WTC11 (cell line): ENCODE measurements around the gene SVIL. TPM values are rescaled to one million over a fixed set of nuclear protein-coding genes. Genes with fewer than 3 reads are reported as not detected.

Experiments used
- ATAC-seq: fragments of 200-7000 bp; cut with Tn5 transposase; 2 replicates; pipeline ENCODE4 v1.10.0; 2021; ENCODE audit warnings: mild to moderate bottlenecking, moderate library complexity
- CTCF ChIA-PET: fragments of 300-600 bp; sonication (Branson Sonifier 250); formaldehyde crosslinking; loops from one replicate; lab custom pipeline; 2021; ENCODE audit warnings: antibody characterized with exemption; lab: Charles Lee
- POLR2A ChIA-PET: fragments of 350-600 bp; sonication (Branson Sonifier 250); formaldehyde crosslinking; loops from one replicate; lab custom pipeline; 2021; ENCODE audit warnings: antibody characterized with exemption; lab: Charles Lee
- DNase-seq: peaks from one replicate; pipeline ENCODE4 v3.0.0; 2021; ENCODE audit warnings: low spot score
- H3K27ac Mint-ChIP-seq: 2 replicates; pipeline ENCODE4 v1.8.0; 2021; ENCODE audit warnings: mixed read lengths
- H3K27me3 Mint-ChIP-seq: 2 replicates; pipeline ENCODE4 v1.8.0; 2021; ENCODE audit warnings: low read depth, mild to moderate bottlenecking, moderate library complexity, mixed read lengths
- H3K36me3 Mint-ChIP-seq: 2 replicates; pipeline ENCODE4 v1.8.0; 2021; ENCODE audit warnings: mixed read lengths
- H3K4me1 Mint-ChIP-seq: 2 replicates; pipeline ENCODE4 v1.8.0; 2022; ENCODE audit warnings: mixed read lengths
- H3K4me3 Mint-ChIP-seq: 2 replicates; pipeline ENCODE4 v1.8.0; 2021; ENCODE audit warnings: mild to moderate bottlenecking, moderate library complexity, mixed read lengths
- H3K9me3 Mint-ChIP-seq: 2 replicates; pipeline ENCODE4 v1.8.0; 2021; ENCODE audit warnings: mixed read lengths
- ESRRA ChIP-seq: sonication (generic); formaldehyde crosslinking; IDR thresholded peaks from 2 replicates; pipeline ENCODE4 v1.8.1; 2022; ENCODE audit warnings: mild to moderate bottlenecking, missing genetic modification reagents, borderline replicate concordance
- GRHL2 ChIP-seq: fragments of 250-450 bp; sonication (Bioruptor Pico); IDR thresholded peaks from 2 replicates; pipeline ENCODE4 v1.8.0; 2022; ENCODE audit warnings: mild to moderate bottlenecking, moderate library complexity; ENCODE audit not compliant: insufficient replicate concordance, severe bottlenecking
- NFE2L1 ChIP-seq: sonication (generic); formaldehyde crosslinking; IDR thresholded peaks from 2 replicates; pipeline ENCODE4 v1.8.1; 2023; ENCODE audit warnings: missing genetic modification reagents
- NFYB ChIP-seq: sonication (generic); formaldehyde crosslinking; conservative IDR thresholded peaks from 2 replicates; pipeline ENCODE4 v1.8.0; 2022; ENCODE audit warnings: low read depth, missing genetic modification reagents
- NR1H2 ChIP-seq: sonication (generic); formaldehyde crosslinking; IDR thresholded peaks from 2 replicates; pipeline ENCODE4 v1.9.0; 2021; ENCODE audit warnings: mild to moderate bottlenecking, moderate library complexity, missing genetic modification reagents
- SOX15 ChIP-seq: fragments of 250-450 bp; sonication (Bioruptor Pico); IDR thresholded peaks from 2 replicates; pipeline ENCODE4 v1.9.0; 2021; ENCODE audit warnings: mild to moderate bottlenecking
- TEAD1 ChIP-seq: sonication (generic); formaldehyde crosslinking; IDR thresholded peaks from 2 replicates; pipeline ENCODE4 v1.8.0; 2022; ENCODE audit warnings: mild to moderate bottlenecking, missing genetic modification reagents
- TEAD4 ChIP-seq: sonication (generic); formaldehyde crosslinking; IDR thresholded peaks from 2 replicates; pipeline ENCODE4 v1.8.0; 2022; ENCODE audit warnings: mild to moderate bottlenecking, missing genetic modification reagents
- TP53 ChIP-seq: sonication (generic); formaldehyde crosslinking; IDR thresholded peaks from 2 replicates; pipeline ENCODE4 v1.8.1; 2023; ENCODE audit warnings: mild to moderate bottlenecking, missing genetic modification reagents
- ZNF263 ChIP-seq: sonication (generic); formaldehyde crosslinking; IDR thresholded peaks from 2 replicates; pipeline ENCODE4 v1.8.1; 2022; ENCODE audit warnings: low read depth, mild to moderate bottlenecking, moderate library complexity, missing genetic modification reagents
- ZNF317 ChIP-seq: sonication (generic); formaldehyde crosslinking; IDR thresholded peaks from 2 replicates; pipeline ENCODE4 v1.8.1; 2023; ENCODE audit warnings: low read depth, mild to moderate bottlenecking, moderate library complexity, missing genetic modification reagents, borderline replicate concordance
- total RNA-seq: library from RNA; stranded (reverse); gene quantifications from 3 replicates; pipeline ENCODE4 v1.2.3, GENCODE V29; 2021
- TF ChIP-seq, protein P1 (sequence below): fragments of 250-450 bp; sonication (Bioruptor Pico); IDR thresholded peaks from 2 replicates; pipeline ENCODE4 v1.8.0; 2021; ENCODE audit warnings: mild to moderate bottlenecking
- TF ChIP-seq, protein P2 (sequence below): sonication (generic); formaldehyde crosslinking; IDR thresholded peaks from 2 replicates; pipeline ENCODE4 v1.8.1; 2023; ENCODE audit warnings: mild to moderate bottlenecking, missing genetic modification reagents
- TF ChIP-seq, protein P3 (sequence below): sonication (generic); formaldehyde crosslinking; IDR thresholded peaks from 2 replicates; pipeline ENCODE4 v1.8.1; 2023; ENCODE audit warnings: mild to moderate bottlenecking, missing genetic modification reagents, borderline replicate concordance
- TF ChIP-seq, protein P4 (sequence below): sonication (generic); formaldehyde crosslinking; IDR thresholded peaks from 2 replicates; pipeline ENCODE4 v1.8.0; 2022; ENCODE audit warnings: mild to moderate bottlenecking, missing genetic modification reagents
- TF ChIP-seq, protein P5 (sequence below): sonication (generic); formaldehyde crosslinking; IDR thresholded peaks from 2 replicates; pipeline ENCODE4 v1.8.0; 2022; ENCODE audit warnings: missing genetic modification reagents

Gene SVIL
- total RNA-seq, 1 experiment from 2014 or later: 27.1 TPM

DNA sequence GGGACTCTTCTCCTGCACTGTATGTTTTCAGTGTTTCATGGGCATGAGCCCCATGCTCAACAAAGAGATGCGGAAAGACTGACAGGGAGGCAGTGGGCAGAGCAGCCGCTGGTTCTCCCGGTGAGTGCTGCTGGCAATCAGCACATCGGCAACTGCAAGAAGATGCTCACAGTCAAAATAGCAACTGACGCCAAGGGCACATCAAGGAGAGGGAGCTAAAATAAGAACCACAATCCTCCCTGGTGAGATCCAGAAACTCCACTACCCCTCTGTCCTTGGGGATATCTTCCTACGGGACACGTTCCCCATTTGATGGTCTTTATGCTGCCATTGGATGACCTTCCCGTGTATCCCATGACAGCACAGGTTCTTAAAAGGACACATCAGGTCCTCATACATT lies 28.9 kb upstream of the SVIL start:
- ATAC-seq (no peak), DNase-seq (no peak)
- POLR2A ChIA-PET: no interaction called here
- Mint-ChIP-seq H3K4me1 (peaks cover 51% of the 10 kb centered on the region), H3K27ac (peak overlapping the region; percentile 24; the same call in 1 of the 2 replicates), H3K4me3 (no peak overlapping the region), H3K27me3 (no peaks in the 10 kb centered on the region), H3K9me3 (no peaks in the 10 kb centered on the region), H3K36me3 (0 out of 2 replicates have a peak, but pooled peaks cover 2% of the 10 kb centered on the region)
- CTCF ChIA-PET: interaction anchor here (1.1 kb wide), 1 partner anchor 128 kb away, joined by 3 read pairs; no protein-coding TSS in a partner anchor
- no peak for TF ChIP-seq SOX15 (CRISPR knock-in tag)
- TF ChIP-seq, protein P1, sequence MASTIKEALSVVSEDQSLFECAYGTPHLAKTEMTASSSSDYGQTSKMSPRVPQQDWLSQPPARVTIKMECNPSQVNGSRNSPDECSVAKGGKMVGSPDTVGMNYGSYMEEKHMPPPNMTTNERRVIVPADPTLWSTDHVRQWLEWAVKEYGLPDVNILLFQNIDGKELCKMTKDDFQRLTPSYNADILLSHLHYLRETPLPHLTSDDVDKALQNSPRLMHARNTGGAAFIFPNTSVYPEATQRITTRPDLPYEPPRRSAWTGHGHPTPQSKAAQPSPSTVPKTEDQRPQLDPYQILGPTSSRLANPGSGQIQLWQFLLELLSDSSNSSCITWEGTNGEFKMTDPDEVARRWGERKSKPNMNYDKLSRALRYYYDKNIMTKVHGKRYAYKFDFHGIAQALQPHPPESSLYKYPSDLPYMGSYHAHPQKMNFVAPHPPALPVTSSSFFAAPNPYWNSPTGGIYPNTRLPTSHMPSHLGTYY: no peak

DNA sequence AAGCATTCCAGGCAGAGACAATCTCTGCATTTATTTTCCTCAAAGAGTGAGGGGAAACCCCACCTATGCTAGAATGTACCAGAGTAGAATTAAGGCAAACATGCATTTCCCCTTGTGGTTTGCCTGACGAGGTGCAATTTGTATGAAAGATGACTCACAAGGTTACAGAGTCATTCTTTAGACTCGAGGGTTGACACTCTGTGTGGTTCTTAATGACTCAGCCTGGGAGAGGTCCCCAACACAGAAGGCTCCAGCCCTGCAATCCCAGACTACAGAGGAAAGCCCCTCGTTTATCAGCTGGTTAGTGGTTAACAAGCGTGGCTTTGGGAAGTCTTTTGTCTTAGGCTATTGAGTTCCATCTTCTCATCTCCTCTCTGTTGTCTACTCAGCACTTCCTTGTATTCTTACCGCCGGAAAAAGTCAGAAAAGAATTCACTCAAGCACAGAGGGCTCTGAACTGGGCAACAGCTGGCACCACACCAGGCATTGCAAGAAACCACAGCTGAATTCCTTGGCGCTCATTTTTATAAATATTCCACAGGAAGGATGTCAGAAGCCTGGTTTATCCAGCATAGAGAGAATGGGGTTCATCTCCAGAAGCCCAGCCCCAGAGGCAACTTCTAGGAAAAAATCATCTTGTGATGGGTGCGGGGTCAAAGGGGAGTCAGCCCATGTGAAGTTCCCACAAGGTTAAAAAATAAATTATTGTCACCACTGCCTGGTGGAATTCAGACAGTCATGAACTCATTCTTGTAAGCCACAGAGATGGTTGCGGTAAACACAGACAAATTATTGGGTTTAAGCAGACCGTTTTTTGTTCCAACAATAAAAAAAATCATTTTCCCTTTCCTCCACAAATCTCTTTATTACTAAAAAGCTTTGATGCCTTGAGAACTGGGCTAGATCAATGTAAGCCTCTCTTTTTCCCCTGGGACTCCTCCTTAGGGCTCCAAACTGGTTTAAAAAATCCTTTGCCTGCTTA lies 24.5 kb upstream of the SVIL start:
- no peak overlapping the region for H3K4me3 Mint-ChIP-seq
- H3K9me3 Mint-ChIP-seq: peaks cover 19% of the 10 kb centered on the region
- TF ChIP-seq, protein P2, sequence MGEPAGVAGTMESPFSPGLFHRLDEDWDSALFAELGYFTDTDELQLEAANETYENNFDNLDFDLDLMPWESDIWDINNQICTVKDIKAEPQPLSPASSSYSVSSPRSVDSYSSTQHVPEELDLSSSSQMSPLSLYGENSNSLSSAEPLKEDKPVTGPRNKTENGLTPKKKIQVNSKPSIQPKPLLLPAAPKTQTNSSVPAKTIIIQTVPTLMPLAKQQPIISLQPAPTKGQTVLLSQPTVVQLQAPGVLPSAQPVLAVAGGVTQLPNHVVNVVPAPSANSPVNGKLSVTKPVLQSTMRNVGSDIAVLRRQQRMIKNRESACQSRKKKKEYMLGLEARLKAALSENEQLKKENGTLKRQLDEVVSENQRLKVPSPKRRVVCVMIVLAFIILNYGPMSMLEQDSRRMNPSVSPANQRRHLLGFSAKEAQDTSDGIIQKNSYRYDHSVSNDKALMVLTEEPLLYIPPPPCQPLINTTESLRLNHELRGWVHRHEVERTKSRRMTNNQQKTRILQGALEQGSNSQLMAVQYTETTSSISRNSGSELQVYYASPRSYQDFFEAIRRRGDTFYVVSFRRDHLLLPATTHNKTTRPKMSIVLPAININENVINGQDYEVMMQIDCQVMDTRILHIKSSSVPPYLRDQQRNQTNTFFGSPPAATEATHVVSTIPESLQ (CRISPR knock-in tag): no peak
- TF ChIP-seq TEAD4 (CRISPR knock-in tag) (no peak), TP53 (no peak), TEAD1 (CRISPR knock-in tag) (no peak), NR1H2 (CRISPR knock-in tag) (no peak), NFYB (no peak)
- TF ChIP-seq, protein P3, sequence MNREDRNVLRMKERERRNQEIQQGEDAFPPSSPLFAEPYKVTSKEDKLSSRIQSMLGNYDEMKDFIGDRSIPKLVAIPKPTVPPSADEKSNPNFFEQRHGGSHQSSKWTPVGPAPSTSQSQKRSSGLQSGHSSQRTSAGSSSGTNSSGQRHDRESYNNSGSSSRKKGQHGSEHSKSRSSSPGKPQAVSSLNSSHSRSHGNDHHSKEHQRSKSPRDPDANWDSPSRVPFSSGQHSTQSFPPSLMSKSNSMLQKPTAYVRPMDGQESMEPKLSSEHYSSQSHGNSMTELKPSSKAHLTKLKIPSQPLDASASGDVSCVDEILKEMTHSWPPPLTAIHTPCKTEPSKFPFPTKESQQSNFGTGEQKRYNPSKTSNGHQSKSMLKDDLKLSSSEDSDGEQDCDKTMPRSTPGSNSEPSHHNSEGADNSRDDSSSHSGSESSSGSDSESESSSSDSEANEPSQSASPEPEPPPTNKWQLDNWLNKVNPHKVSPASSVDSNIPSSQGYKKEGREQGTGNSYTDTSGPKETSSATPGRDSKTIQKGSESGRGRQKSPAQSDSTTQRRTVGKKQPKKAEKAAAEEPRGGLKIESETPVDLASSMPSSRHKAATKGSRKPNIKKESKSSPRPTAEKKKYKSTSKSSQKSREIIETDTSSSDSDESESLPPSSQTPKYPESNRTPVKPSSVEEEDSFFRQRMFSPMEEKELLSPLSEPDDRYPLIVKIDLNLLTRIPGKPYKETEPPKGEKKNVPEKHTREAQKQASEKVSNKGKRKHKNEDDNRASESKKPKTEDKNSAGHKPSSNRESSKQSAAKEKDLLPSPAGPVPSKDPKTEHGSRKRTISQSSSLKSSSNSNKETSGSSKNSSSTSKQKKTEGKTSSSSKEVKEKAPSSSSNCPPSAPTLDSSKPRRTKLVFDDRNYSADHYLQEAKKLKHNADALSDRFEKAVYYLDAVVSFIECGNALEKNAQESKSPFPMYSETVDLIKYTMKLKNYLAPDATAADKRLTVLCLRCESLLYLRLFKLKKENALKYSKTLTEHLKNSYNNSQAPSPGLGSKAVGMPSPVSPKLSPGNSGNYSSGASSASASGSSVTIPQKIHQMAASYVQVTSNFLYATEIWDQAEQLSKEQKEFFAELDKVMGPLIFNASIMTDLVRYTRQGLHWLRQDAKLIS (CRISPR knock-in tag): no peak
- peaks cover 26% of the 10 kb centered on the region for H3K4me1 Mint-ChIP-seq
- no peaks in the 10 kb centered on the region; the same call in 1 of the 2 replicates for H3K27me3 Mint-ChIP-seq
- POLR2A ChIA-PET: interaction anchor here (0.6 kb wide), 1 partner anchor 28 kb away, joined by 3 read pairs; no protein-coding TSS in a partner anchor
- ATAC-seq: peak; percentile 28
- DNase-seq: no peak
- peak overlapping the region; percentile 24; the same call in 1 of the 2 replicates for H3K27ac Mint-ChIP-seq
- peaks cover 38% of the 10 kb centered on the region for H3K36me3 Mint-ChIP-seq
- CTCF ChIA-PET: no interaction called here

DNA sequence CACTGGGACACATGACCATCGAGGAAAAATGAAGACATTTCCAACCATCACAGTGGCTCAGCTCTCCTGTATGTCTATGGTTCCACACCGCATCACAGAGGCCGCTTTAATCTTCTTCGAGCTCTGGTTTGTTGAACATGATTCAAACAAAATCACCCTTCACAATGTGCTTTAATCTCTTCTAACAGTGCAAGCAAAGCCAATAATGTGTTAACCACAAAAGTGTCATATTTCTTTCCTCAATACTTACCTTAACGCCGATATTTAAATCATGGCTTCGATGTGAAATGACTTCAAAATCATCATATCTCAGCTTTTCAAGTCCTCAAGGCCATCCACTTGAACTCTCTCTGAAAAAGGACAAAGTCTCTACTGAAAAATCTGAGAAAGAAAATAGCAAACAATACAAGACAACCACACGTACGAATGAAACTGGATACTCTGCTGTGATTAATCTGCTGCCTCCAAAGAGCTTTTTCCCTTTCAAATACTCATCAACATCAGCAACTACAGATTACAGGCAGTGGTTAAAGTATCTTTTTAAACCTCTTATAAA lies 23.0 kb upstream of the SVIL start:
- peaks cover 19% of the 10 kb centered on the region for H3K9me3 Mint-ChIP-seq
- no peak overlapping the region for H3K4me3 Mint-ChIP-seq
- H3K27me3 Mint-ChIP-seq: no peaks in the 10 kb centered on the region; the same call in 1 of the 2 replicates
- ATAC-seq (no peak), DNase-seq (no peak)
- H3K4me1 Mint-ChIP-seq: peaks cover 26% of the 10 kb centered on the region
- no peak for TF ChIP-seq ZNF263
- TF ChIP-seq NFE2L1 (CRISPR knock-in tag): no peak
- TF ChIP-seq, protein P4, sequence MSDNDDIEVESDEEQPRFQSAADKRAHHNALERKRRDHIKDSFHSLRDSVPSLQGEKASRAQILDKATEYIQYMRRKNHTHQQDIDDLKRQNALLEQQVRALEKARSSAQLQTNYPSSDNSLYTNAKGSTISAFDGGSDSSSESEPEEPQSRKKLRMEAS: no peak
- TF ChIP-seq ZNF317 (CRISPR knock-in tag): no peak
- TF ChIP-seq, protein P5, sequence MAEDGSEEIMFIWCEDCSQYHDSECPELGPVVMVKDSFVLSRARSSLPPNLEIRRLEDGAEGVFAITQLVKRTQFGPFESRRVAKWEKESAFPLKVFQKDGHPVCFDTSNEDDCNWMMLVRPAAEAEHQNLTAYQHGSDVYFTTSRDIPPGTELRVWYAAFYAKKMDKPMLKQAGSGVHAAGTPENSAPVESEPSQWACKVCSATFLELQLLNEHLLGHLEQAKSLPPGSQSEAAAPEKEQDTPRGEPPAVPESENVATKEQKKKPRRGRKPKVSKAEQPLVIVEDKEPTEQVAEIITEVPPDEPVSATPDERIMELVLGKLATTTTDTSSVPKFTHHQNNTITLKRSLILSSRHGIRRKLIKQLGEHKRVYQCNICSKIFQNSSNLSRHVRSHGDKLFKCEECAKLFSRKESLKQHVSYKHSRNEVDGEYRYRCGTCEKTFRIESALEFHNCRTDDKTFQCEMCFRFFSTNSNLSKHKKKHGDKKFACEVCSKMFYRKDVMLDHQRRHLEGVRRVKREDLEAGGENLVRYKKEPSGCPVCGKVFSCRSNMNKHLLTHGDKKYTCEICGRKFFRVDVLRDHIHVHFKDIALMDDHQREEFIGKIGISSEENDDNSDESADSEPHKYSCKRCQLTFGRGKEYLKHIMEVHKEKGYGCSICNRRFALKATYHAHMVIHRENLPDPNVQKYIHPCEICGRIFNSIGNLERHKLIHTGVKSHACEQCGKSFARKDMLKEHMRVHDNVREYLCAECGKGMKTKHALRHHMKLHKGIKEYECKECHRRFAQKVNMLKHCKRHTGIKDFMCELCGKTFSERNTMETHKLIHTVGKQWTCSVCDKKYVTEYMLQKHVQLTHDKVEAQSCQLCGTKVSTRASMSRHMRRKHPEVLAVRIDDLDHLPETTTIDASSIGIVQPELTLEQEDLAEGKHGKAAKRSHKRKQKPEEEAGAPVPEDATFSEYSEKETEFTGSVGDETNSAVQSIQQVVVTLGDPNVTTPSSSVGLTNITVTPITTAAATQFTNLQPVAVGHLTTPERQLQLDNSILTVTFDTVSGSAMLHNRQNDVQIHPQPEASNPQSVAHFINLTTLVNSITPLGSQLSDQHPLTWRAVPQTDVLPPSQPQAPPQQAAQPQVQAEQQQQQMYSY: no peak
- TF ChIP-seq GRHL2: no peak
- TF ChIP-seq ESRRA (CRISPR knock-in tag): no peak
- H3K36me3 Mint-ChIP-seq: peaks cover 44% of the 10 kb centered on the region
- ChIA-PET POLR2A (no interaction called here), CTCF (no interaction called here)
- H3K27ac Mint-ChIP-seq: 0 out of 2 replicates have a peak overlapping the region, but pooled peaks have one; percentile 5
